Subcutaneous adipose tissue (tissue), 4 donors: Measurements from ENCODE around the gene RASSF5. TPM values are rescaled to one million over a fixed set of nuclear protein-coding genes. Genes with fewer than 3 reads are reported as not detected.

Experiments
- CTCF ChIP-seq: fragments of 450-650 bp; IDR thresholded peaks from one replicate; pipeline ENCODE4 v1.5.1; 2016; ENCODE audit warnings: low read depth, mild to moderate bottlenecking, control low read depth, antibody characterized with exemption, moderate library complexity
- total RNA-seq, 4 donors: library from RNA; depleted of rRNA; stranded (reverse); fragments of >200 nt; gene quantifications; one replicate each; pipeline ENCODE4 v1.1.0, GENCODE V29; 2016

RASSF5 gene
- total RNA-seq, 4 donors from 2014 or later, result 5.2 to 17.3 (median 9.0) TPM

- no peak for TF ChIP-seq CTCF
Measured at GRCh38 chr1:206500046-206500445, 7.3 kb upstream of the RASSF5 start.

GRCh38 chr1:206501881-206502280 lies 5.5 kb upstream of the RASSF5 start:
- no peak for TF ChIP-seq CTCF

GRCh38 chr1:206502403-206502802 lies 4.9 kb upstream of the RASSF5 start:
- TF ChIP-seq CTCF, result no peak

- TF ChIP-seq CTCF, result no peak
Measured at GRCh38 chr1:206502812-206503211, 4.5 kb upstream of the RASSF5 start.

GRCh38 chr1:206503591-206504362 lies 3.6 kb upstream of the RASSF5 start:
- TF ChIP-seq CTCF, result no peak

GRCh38 chr1:206504363-206504713 lies 3.0 kb upstream of the RASSF5 start:
- no peak for TF ChIP-seq CTCF

- no peak for TF ChIP-seq CTCF
Measured at GRCh38 chr1:206505702-206506355, 1.5 kb upstream of the RASSF5 start.
